Lower lobe of right lung (tissue), 2 donors: ENCODE results near the gene SEC22C. TPM values are rescaled to one million over a fixed set of nuclear protein-coding genes. Genes with fewer than 3 reads are reported as not detected.
"Not testable (repeated sequence)": the region's sequence is repeated elsewhere in the genome, so short reads cannot be mapped to it uniquely, and the experiment has no call there.

Experiments
- ATAC-seq, 2 donors: fragments of 200-7000 bp; cut with Tn5 transposase; one replicate each; pipeline ENCODE4 v1.9.1; 2020 to 2022; ENCODE audit warnings: mild to moderate bottlenecking in 2 of 2, moderate library complexity in 2 of 2
- DNase-seq: peaks from one replicate; pipeline ENCODE4 v3.0.0-alpha.2; 2020
- H3K27ac ChIP-seq: fragments of 200-600 bp; one replicate; pipeline ENCODE4 v1.8.0; 2022
- H3K27me3 ChIP-seq: fragments of 200-600 bp; one replicate; pipeline ENCODE4 v1.8.0; 2022; ENCODE audit warnings: low read depth
- H3K36me3 ChIP-seq: fragments of 200-600 bp; one replicate; pipeline ENCODE4 v1.8.0; 2022; ENCODE audit warnings: mild to moderate bottlenecking
- H3K4me1 ChIP-seq: fragments of 200-600 bp; one replicate; pipeline ENCODE4 v1.8.0; 2022
- H3K4me3 ChIP-seq: fragments of 200-600 bp; one replicate; pipeline ENCODE4 v1.8.0; 2022; ENCODE audit warnings: mild to moderate bottlenecking
- H3K9me3 ChIP-seq: fragments of 200-600 bp; one replicate; pipeline ENCODE4 v1.8.0; 2022
- intact Hi-C: fragments of 100-400 bp; cut with DNase I; formaldehyde crosslinking; loops from one replicate; pipeline ENCODE4 v1.11.0; 2022
- total RNA-seq: library from RNA; stranded (reverse); fragmentation: NEBNext Ultra II Directional; extraction: Animal tissue kit (Norgen Biotek cat#: 25700); gene quantifications from one replicate; pipeline ENCODE4 v1.2.1, GENCODE V29; 2021
- TF ChIP-seq, protein P1 (sequence below): fragments of 200-600 bp; IDR thresholded peaks from one replicate; pipeline ENCODE4 v1.8.0; 2022; ENCODE audit warnings: antibody characterized with exemption, mild to moderate bottlenecking
- donor health status: DM: no; HTN: yes; CAD: no; lungs with severe emphysema.

SEC22C gene
- total RNA-seq, 1 donor from 2014 or later, result 51.3 TPM

DNA sequence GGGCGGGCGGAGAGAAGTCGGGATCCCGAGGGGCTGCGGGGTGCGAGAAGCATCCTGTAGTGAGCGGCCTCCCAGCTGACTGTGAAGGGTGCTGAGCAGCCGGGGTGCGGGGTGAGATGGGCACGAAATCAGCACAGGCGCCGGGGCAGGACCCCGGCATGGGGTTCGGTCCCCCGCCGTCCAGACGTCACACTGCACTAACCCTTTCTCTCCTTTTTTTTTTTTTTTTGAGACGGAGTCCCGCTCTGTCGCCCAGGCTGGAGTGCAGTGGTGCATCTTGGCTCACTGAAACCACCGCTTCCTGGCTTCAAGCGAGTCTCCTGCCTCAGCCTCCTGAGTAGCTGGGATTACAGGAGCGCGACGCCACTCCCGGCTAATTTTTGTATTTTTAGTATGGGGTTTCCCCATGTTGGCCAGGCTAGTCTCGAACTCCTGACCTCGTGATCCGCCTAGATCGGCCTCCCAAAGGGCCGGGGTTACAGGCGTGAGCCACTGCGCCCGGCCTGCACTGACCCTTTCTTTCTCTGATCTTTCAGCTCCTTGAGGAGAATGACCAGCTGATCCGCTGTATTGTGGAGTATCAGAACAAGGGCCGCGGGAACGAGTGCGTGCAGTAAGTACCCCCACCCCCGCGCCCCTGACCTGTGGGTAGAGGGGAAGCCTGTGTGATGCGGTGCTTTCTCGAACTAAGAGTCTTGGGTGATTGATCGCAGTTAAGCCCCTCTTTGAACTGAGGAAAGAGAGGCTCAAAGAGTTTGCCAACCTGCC lies 9.4 kb upstream of the SEC22C start:
- Histone ChIP-seq H3K27me3 (no peaks in the 10 kb centered on the region), H3K27ac (peak overlapping the region; percentile 87), H3K9me3 (no peaks in the 10 kb centered on the region), H3K4me3 (peak overlapping the region; percentile 80), H3K36me3 (peaks cover 30% of the 10 kb centered on the region), H3K4me1 (peaks cover 21% of the 10 kb centered on the region)
- TF ChIP-seq, protein P1, sequence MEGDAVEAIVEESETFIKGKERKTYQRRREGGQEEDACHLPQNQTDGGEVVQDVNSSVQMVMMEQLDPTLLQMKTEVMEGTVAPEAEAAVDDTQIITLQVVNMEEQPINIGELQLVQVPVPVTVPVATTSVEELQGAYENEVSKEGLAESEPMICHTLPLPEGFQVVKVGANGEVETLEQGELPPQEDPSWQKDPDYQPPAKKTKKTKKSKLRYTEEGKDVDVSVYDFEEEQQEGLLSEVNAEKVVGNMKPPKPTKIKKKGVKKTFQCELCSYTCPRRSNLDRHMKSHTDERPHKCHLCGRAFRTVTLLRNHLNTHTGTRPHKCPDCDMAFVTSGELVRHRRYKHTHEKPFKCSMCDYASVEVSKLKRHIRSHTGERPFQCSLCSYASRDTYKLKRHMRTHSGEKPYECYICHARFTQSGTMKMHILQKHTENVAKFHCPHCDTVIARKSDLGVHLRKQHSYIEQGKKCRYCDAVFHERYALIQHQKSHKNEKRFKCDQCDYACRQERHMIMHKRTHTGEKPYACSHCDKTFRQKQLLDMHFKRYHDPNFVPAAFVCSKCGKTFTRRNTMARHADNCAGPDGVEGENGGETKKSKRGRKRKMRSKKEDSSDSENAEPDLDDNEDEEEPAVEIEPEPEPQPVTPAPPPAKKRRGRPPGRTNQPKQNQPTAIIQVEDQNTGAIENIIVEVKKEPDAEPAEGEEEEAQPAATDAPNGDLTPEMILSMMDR, result no peak
- ATAC-seq, result peak; percentile 0 to 55
- intact Hi-C loops, result no loop called here
- DNase-seq, result no peak

DNA sequence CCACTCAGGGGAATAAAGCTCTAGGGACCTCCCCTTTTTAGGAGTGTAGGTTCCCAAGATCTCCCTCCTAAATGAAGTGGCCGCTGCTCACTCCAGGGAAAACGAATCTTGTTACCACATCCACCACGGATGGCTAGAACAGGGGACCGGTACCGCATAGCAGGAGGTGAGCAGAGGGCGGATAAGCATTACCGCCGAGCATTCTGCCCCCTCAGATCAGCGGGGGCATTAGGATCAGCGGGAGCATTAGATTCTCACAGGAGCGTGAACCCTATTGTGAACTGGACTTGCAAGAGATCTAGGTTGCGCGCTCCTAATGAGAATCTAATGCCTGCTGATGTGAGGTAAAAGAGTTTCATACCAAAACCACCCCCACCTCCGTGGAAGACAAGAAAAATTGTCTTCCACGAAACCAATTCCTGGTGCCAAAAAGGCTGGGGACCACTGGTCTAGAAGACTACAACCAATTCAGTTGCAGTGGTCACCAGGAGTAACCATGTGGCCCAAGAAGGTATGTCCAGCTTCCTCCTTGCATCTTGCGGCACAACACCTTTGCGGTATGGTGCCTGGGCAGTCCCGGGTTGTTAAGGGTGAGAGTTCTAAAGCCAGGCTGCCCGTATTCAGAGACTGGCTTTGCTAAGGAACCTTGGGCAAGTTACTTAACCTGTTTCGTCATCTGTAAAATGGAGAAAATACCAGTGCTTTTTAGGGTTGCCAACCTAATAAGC lies 7.8 kb upstream of the SEC22C start:
- ATAC-seq (no peak), DNase-seq (no peak)
- TF ChIP-seq, protein P1, result no peak
- Histone ChIP-seq H3K4me1 (peaks cover 21% of the 10 kb centered on the region), H3K9me3 (no peaks in the 10 kb centered on the region), H3K27ac (peak overlapping the region; percentile 87), H3K4me3 (peak overlapping the region; percentile 80), H3K27me3 (no peaks in the 10 kb centered on the region), H3K36me3 (peaks cover 17% of the 10 kb centered on the region)
- intact Hi-C loops, result no loop called here

DNA sequence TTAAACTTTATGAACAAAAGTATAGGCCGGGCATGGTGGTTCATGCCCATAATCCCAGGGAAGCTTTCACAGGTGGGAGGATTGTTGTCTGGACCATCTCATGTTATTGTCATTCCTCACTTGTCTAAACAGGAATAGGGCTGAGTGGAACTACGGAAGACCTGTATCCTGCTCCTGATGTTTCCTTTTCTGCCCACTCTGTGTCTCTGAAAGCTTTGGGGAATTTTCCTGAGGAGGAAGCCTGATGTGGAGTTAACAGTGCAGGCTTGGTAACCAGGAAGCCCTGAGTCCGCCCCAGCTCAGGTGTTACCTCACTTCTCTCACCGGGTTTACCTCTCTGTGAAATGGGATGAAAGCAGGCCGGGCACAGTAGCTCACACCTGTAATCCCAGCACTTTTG lies 6.9 kb upstream of the SEC22C start:
- no peak overlapping the region for H3K4me3 ChIP-seq
- no peak overlapping the region for H3K27ac ChIP-seq
- no peak for DNase-seq
- TF ChIP-seq, protein P1, result no peak
- H3K9me3 ChIP-seq, result no peaks in the 10 kb centered on the region
- intact Hi-C loops, result no loop called here
- ATAC-seq, result no peak
- H3K4me1 ChIP-seq, result peaks cover 21% of the 10 kb centered on the region
- no peaks in the 10 kb centered on the region for H3K27me3 ChIP-seq
- H3K36me3 ChIP-seq, result peaks cover 8% of the 10 kb centered on the region

DNA sequence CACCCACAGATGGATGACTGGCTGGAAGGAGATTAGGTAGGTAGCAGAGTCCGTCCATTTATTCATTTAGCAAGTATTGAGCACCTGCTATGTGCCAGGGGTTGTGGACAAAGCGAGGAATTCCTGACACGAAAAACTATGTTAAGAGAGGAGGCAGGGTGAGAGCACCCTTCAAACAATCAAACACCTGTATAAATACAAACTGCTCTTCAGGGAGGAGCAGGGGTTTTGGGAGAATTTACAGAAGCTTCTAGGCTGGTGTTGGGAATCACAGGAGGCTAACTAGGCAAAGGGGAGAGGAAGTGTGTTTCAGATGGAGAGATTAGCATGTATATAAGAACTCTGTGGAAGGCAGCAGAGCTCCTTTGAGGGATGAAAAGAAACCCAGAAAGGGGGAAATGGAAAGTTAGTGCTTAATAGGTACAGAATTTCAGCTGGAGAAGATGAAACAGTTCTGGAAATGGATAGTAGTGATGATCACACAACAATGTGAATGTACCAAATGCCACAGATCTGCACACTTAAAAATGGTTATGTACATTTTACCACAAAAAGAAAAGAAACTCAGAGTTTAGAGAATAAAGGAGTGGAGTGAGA lies 805 bp upstream of the SEC22C start:
- peak overlapping the region; percentile 90 for H3K27ac ChIP-seq
- no peaks in the 10 kb centered on the region for H3K27me3 ChIP-seq
- ATAC-seq (no peak), DNase-seq (no peak)
- peak overlapping the region; percentile 85 for H3K4me3 ChIP-seq
- H3K9me3 ChIP-seq, result no peaks in the 10 kb centered on the region
- H3K4me1 ChIP-seq, result peaks cover 28% of the 10 kb centered on the region
- intact Hi-C loops, result no loop called here
- TF ChIP-seq, protein P1, result no peak
- H3K36me3 ChIP-seq, result peaks cover 8% of the 10 kb centered on the region

DNA sequence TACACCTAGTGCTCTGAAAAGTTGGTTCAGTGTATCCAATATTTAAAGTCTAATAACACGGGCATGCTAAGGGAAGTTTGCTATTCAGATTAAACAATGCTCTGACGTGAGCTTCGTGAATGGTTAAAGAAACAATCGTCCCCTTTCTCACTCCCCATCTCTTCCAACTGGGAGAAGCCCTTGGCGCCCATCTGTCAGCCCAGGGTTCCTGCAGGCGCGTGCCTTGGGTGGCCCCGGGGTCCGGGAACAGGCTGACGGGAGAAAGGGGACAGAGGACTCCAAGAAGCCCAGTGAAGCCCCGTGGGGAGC lies 413 bp downstream of the SEC22C start:
- DNase-seq (no peak), ATAC-seq (no peak)
- Histone ChIP-seq H3K4me3 (peak overlapping the region; percentile 85), H3K4me1 (peaks cover 28% of the 10 kb centered on the region), H3K9me3 (no peaks in the 10 kb centered on the region), H3K27me3 (no peaks in the 10 kb centered on the region), H3K27ac (peak overlapping the region; percentile 90), H3K36me3 (peaks cover 8% of the 10 kb centered on the region)
- intact Hi-C loops, result no loop called here
- TF ChIP-seq, protein P1, result no peak

GRCh38 chr3:42579346-42579745 lies 2.4 kb downstream of the SEC22C start:
- H3K36me3 ChIP-seq, H3K27ac ChIP-seq, intact Hi-C loops, H3K4me3 ChIP-seq, DNase-seq, H3K27me3 ChIP-seq, ATAC-seq: not testable (repeated sequence)
- H3K9me3 ChIP-seq, result peaks cover 11% of the 10 kb centered on the region
- peaks cover 28% of the 10 kb centered on the region for H3K4me1 ChIP-seq
